Posterior cingulate gyrus (tissue), 11 donors: ENCODE data around the gene PHF13.

Source experiments
- DNase-seq, 10 donors: peaks; one replicate each; pipeline versions ENCODE4 v3.0.0 to v3.0.0-alpha.2; 2020 to 2021; ENCODE audit warnings: mixed read lengths in 3 of 10
- intact Hi-C: fragments of 100-400 bp; cut with DNase I; formaldehyde crosslinking; loops from one replicate; pipeline ENCODE4 v1.15.1; 2023

The PHF13 gene

DNA sequence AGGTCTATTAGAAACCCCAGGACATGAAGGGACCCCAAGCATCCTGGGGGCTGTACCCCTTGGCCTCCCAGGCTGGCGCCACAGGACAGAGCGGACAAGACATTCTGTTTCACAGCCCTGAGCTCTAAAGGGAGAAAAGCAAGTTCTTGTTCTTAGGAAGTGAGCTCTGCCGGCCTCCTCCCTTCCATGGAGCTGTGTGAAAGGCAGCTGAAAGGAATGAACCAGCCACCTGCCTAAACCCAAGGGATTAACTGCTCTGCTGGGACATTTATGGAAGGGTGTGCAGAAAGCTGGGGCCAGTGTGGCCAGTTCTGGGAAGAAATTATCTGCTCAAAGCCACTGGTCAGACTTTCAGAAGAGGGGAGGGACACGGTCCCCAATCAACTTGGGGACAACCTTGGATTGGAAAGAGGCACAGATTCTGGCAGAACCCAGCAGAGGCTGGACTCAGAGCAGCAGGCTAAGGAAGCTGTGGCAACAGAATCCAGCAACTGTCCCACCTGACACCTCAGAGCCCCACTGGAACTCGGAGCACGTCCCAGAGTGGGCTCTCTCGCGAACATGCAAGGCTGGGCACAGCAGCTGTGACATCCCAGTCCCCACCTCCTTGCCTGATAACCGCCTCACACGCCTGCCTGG is 13.0 kb upstream of the PHF13 start:
- intact Hi-C loops: no loop called here
- DNase-seq: peak in 1 of 10 donors; percentile 87

DNA sequence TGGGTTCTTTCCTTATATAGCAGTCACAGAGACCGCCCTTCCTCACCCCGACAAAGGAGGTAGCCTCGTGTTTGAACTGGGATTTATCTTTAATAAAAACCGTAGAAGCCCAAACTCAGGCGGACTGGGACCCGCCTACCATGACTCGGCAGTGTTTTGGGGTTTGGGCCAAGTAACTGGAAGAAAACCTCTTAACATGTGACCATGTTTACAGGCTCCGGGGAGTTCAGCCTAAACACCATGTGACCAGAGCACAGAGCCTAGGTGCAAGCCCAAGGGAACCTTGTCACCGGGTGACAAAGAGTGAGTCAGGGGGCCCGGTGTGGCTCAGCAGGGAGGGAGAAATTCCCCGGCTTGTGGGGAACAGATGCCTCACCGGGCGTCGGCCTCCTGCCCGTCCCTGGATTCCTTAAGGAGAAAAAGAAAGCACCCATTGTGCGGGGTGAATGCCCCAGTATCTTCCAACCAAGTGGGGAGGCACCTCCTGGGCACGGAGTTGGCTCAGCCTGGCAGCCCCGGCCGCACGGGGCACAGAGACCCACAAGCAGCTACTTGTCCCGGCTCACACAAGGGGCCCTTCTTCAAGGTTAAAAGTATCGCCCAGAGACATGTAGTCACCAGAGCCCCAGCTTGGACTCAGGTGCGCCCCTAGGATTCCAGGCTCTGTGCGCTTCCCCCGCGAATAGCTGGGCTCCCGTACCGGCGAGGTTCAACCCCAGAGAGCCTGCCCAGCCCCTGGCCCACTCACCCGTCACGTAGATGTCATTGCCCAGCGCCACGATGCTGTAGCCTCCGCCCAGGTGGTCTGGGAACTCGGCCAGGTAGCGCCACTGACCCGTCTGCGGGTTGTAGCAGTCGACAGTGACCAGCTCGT is 12.2 kb upstream of the PHF13 start:
- intact Hi-C loops: no loop called here
- DNase-seq: peak in 7 of 10 donors; percentile 63 to 93 (median 66)

DNA sequence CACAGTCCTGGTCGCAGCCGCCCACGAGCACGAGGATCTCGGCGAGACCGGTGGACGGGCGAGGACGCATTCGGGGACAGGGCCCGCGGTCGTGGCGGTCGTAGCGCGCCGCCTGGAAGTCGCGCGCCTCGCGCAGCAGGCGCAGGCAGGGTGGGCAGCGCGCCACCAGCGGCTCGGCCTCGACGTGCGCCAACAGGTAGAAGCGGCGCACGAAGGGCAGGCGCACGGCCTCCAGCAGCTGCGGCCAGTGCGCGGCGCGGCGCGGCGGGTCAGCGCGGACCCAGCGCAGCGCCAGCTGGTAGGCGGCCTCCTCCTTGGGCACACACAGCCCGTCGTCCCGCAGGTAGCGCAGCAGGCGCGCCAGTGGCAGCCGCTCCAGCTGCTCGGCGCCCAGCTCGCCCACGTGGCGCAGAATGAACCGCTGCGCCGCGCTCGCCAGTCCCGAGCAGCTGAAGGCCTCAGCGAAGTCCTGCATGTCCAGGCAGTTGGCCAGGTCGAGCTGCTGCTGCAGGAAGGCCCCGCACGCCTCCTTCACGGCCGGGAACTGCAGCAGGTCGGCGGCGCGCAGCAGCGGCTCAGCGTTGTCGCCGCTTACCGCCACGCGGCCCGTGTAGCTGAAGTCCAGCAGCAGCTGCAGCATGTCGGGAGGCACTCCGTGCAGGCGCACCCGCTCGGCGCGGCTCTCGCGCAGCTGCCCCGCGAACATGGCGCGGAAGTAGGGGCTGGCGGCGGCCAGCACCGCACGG is 11.4 kb upstream of the PHF13 start:
- DNase-seq: peak in 5 of 10 donors; percentile 44 to 92 (median 55)
- intact Hi-C loops: loop anchor here (1.0 kb wide), 1 partner anchor 23 kb away; no protein-coding TSS in a partner anchor

DNA sequence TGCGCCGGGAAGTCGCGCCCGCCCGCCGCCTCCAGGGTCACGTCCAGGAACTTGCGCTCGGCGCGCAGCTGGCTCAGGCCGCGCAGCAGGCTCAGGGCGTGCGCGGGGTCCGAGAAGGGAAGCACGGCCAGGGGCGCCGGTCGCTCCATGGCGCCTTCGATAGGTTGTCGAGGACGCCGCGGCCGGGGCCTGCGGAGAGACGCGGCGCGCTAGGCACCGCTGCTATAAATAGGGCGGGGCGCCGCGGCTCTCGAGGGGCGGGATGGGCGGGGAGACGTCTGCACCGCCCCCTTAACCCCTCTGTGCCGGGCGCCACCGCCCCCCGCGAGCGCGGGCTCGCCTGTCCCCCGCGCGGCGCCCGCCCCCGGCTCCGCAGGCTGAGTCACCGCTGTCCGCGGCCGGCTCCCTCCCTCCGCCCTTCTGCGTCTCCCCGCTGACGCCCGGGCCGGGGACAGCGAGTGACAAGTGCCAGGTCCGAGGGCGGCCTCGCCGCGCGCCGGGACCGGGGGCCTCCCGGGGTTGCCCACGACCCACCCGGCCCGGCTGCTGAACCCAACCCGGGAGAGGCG is 10.8 kb upstream of the PHF13 start, which contains the start of gene KLHL21:
Gene KLHL21 (minus strand): TSS at position 201 of the 569 bp plus-strand sequence. CDS start 52 bp downstream, at position 149.
- intact Hi-C loops: loop anchor here (1.0 kb wide), 2 partner anchors 11 to 23 kb away; partner anchors contain the start of gene PHF13
- DNase-seq: peak; percentile 76 to 99 (median 90)

DNA sequence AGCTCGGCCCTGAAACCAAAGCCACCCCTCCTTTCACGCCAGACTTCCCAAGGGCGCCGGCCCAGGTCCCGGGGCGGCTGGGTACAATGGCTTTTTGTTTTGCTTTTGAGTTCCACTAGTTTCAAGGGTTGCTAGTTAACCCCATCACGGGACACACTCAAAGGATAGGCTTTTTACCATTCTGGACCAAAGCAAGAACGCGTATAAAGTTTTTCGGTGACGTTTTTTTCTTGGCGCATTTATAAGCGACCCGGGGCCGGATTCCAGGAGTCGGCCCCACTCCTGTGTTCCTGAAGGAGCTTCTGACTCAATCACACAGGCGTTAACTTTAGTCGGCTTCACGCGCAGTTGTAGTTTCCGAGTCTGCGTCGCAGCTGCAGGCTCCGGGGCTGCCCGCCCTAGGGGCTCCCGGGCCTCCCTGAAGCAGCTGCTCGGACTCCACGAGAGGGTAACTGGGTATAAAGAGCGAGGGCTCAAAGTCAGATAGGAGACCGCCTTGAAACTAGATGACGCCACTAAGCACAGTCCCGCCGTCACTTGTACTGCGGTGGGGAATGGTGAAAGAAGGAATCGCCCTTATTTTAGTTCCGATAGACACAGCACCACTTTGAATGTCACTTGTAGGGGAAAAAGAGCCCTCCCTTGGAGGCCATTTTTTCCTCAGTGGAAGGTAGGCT is 10.2 kb upstream of the PHF13 start:
- intact Hi-C loops: loop anchor here (1.0 kb wide), 1 partner anchor 10 kb away; the partner anchor contains the start of gene PHF13
- DNase-seq: peak in 8 of 10 donors; percentile 41 to 92 (median 60)

DNA sequence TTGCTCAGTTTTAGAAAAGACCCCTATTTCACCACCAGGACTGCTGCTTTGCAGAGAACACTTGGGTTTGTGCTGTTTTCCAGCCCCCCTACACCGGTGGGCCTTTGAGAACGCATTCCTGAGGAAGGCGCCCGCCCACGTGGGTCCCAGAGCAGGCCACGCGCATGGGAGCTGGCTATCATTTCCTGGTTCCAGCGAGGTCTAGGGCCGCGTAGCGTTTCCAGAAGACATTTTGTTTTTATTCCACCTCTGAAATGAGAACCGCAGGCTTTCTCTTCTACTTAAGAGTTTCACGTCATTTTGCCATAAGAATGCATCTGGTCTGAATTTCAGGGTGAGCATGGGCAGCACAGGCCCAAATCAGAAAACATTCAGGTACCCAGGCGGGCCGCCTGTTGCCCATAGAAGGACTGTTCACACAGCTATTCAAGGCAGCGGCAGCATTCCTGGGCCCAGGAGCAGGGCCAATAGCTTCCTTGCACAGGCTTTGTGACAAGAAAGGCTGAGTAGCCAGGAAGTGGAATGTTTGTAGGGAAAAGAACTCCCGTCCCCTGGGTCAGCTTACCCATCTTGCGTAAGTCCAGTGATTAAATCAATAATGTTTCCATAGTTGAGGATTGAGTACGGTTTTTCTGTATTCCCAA is 9.5 kb upstream of the PHF13 start:
- peak in 2 of 10 donors; percentile 46 to 55 for DNase-seq

DNA sequence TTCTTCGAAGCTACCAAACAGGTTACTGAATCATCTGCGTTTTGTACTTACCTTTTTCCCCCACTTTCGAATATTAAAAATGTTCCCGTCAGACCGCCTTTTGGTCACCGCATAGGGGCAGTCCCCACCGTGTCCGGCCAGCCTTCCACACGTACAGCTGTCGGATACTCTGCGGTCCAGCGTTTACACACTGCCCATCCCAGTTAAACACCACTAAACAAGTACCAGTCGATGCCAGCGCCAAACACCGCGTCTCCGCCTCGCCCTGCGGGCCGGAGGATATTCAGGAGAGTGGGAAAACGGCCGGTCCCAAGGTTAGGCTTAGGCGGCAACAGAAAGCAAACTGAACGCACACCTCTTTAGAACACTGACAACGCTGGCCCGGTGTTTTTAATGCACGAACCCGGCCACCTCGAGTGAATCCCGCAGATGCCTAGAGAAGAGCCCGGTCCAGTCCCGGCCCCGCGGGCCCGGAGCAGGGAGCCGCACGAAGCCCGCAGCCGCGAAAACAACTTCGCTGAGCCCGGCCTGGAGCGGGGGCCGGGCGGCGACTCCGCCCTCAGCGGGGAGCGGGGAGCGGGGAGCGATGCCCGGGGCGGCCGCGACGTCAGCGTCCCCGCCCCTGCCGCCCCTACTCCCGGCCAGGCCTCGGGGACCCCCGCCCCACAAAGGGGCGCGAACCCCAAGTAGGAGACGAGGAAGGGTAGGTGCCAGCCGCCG is 730 bp upstream of the PHF13 start:
- intact Hi-C loops: loop anchor here (1.0 to 10.0 kb wide), 2 partner anchors 10 to 172 kb away; partner anchors contain the start of gene CAMTA1

More for the DNA sequence above, 9.5 kb upstream of the PHF13 start:
- intact Hi-C loops: loop anchor here (1.0 kb wide), 1 partner anchor 9 kb away; the partner anchor contains the start of gene PHF13

DNA sequence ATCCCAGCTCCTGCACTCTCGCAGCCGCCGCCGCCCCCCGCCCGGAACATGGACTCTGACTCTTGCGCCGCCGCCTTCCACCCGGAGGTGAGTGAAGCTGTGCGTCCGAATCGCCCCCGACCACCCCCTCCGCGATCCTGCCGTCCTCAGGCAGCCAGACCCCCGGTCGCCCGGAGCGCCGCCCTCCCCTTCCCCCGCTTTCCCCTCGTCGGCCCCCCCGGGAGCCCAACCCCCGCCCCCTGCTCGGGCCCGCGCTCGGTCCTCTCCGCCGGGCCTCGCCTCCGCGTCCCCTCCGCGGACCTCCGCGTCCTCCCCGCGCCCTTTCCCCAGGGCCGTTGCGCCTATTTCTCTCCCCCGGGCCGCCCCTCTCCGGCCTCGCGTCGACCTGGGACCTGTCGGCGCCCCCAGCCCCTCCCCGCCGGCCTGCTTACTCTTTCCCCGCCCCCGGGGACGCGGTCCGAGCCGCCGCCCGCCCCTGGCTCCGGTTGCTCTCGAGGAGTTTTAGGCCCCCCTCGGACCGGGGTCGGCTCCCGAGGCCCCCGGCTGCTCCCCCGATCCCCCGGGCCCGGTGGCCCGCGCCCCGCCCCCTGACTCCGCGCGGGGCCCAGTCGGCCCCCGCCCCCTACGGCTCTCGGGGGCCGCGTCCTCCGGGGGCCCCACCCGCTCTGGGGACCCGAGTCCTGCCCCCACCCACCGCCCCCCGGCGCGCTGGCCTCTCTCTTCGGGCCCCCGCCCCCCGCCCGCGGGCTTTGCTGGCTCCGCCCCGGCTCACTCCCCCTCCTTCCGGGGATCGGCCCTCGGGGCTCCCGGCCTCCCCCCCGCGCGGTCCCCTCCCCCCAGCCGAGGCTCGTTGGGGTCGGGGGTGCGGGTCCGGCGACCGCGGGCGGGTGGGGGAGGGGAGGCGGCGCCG is 743 bp downstream of the PHF13 start:
- DNase-seq: peak in 5 of 10 donors; percentile 46 to 91 (median 75)
- intact Hi-C loops: loop anchor here (1.0 to 10.0 kb wide), 2 partner anchors 11 to 171 kb away; partner anchors contain the start of gene CAMTA1

More for the DNA sequence above, 730 bp upstream of the PHF13 start:
- DNase-seq: peak in 8 of 10 donors; percentile 30 to 90 (median 51)

DNA sequence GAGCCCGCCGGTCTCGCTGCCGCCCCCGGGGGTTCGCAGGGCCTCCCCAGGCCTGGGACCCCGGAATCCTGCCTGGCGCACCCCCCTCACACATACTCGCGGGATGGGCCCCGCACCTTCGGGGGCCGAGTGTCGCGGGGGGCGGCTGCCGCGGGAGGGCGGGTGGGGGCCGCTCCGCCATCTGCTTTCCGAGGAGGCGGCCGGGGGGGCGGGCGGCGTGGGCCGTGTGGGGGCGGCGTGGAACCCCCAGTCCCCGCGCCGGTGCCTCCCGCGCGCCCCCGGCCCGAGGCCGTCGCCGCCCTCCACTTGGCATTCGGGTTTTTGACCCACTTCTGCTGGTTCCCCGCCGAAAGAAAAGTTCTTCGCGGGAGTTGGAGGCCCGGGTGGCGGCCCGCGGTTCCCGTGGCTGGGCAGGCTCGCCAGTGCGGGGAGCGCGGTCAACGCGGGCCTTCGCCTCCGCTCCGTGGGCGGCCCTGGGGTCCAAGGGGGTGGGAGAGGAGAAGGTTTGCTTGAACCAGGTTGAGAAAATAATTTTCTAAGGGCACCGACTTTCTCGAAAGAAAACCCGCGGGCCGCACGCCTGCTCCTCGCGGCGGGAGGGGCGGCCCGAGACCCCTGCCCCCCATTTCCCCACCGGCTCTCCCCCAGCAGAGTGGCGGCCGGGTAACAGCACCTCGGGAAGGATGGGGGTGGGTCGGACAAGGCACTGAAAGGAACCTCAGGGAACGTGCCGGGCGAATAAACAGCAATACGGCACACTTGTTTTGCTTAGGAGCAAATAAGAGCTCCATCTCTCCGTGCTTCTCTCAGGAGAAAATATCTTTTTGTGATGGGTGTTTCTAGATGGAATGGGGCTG is 1.6 kb downstream of the PHF13 start:
- intact Hi-C loops: loop anchor here (1.0 to 10.0 kb wide), 2 partner anchors 10 to 170 kb away; partner anchors contain the start of gene CAMTA1
- DNase-seq: no peak

DNA sequence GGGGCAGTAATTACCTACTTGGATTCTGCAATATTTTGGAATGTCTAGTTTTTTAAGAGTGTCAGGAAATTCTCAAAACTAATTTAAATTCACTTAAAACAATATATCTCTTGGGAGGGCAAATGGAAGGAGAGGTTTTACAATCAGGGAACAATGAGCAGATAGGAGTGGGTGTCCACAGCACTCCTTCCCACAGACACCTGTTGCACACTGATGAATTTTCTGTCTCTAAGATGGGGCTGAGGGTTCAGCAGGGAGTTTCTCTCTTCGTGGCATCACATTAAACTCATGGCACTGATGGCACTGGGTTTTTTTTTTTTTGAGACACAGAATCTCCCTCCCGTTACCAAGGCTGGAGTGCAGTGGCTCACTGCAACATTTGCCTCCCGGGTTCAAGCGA is 5.5 kb downstream of the PHF13 start:
- DNase-seq: no peak
- intact Hi-C loops: loop anchor here (10.0 kb wide), 1 partner anchor 166 kb away; the partner anchor contains the start of gene CAMTA1

DNA sequence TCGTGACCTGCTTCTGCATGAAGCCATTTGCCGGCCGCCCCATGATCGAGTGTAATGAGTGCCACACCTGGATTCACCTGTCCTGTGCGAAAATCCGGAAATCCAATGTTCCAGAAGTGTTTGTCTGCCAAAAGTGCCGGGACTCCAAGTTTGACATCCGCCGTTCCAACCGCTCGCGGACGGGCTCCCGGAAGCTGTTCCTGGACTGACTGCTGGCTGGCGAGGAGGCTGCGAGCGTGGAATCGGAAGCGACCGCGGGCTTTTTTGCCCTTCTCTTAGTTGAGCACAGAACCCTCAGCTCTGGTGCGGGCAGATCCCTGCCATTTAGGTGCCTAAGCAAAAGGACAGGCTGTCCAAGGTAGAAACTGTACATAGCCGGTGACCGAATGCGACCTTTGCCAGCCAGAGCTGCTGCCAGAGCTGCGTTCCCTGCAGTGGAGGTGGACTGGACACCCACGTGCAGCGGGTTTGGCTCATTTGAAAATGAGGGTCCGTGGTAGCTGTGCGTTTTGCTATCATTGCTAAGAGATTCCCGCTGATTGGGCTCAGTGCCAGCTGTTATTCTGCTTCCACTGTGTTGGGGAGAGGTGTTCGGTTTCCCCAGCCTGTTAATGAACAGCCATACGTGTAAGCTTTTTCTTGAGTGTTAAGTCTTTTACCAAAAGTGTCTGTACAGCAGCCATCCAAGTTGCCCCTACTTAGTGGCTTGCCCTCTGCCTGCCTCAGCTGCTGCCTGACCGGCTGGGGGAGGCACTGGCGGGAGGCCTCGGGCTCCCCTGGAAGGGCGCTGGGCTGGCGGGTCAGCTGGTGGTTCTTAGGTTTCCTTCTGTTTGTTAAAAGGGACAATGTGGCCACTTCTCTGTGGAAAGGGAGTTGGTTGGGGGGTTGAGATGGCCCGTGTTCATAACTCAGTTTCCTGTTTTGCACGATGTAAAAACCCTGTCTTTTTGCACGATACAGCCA is 8.2 kb downstream of the PHF13 start:
- intact Hi-C loops: loop anchor here (10.0 kb wide), 1 partner anchor 83 kb away; the partner anchor contains the start of gene DNAJC11
- DNase-seq: no peak

DNA sequence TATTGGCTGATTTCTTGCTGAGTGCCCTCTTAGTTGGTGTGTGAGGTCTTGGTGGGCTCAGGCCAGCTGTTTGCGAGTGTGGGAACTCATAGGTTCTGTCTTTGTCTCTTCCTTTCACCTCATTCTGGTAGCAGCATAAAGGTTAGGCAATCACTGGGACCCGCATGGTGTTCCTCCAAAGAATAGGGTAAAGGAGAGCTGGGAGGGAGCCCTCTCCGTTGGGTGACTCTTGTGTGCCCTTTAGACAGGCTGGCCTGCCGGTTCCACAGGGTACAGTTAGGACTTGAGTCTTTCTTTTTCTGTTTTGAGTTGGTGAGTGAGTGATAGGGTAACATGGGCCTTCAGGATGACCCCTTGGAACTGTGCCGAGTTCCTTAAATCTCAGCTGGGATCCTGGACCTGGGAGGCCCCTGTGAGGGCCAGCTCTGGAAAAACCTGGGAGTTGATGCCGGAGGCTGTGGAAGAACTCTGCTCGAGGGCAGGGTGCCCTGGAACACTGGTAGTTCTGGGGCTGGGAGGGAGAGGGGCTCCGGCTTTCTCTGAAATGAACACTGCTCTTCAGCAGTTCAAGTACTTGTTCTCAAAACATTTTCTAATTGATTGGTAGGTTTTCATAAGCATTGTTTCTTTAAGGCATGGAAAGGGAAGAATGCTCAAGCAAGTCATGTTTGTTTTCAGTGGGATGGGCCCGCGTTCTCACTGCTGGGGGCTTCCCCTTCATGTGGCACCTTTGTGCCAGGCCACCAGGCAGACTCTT is 9.0 kb downstream of the PHF13 start:
- intact Hi-C loops: loop anchor here (10.0 kb wide), 1 partner anchor 82 kb away; the partner anchor contains the start of gene DNAJC11
- no peak for DNase-seq

DNA sequence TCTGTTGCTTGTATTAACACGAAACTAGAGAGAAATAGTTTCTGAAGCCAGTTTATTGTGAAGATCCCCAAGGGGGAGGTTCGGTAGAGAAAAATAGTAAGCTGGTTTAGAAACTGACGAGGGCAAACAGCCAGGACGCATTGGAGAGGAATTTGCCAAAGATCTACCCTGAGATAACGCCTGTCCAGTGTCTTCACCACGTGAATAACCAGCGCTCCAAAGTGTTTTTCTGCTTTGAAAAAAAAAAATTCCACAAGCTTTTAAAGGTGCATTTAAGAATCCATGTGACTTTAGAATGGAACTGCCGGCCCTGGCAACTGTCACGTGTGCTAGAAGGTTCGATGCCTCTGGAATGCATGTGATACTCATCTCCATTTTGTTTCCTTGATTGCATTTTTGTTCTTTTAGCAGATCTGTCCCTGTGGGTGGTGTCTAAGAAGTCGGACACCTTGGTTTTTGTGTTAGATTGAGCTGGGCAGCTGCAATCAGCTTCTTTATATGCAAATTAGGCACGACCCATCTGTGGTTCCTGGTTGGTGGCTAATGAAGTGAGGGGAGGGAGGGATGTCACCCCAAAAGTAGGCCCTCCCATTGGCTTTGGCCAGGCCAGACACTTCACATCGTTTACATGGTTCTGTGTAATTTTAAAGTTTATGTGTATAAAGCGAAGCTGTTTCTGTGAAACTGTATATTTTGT is 9.9 kb downstream of the PHF13 start:
- intact Hi-C loops: loop anchor here (10.0 kb wide), 1 partner anchor 81 kb away; the partner anchor contains the start of gene DNAJC11
- DNase-seq: no peak
